ENCODE measurements around the gene AMZ1.
A peak's percentile ranks its signal among the peaks of the same experiment; 100 is the strongest.

The AMZ1 gene

GRCh38 chr7:2687881-2688318 is at the start of gene AMZ1:
TSS of gene AMZ1 (plus strand) at chr7:2688202. CDS start at chr7:2700452, 12,250 bp downstream.
- Histone ChIP-seq H3K4me1 (ENCODE audit: insufficient read depth, low read length) (peaks cover 14% of the 10 kb centered on the region; the same call in 1 of the 2 replicates), H3K9ac (ENCODE audit: low read depth, low read length) (peak within 1 kb of the TSS; percentile 57), H3K36me3 (ENCODE audit: insufficient read depth, low read length) (no peaks in the 10 kb centered on the region), H3K9me3 (ENCODE audit: control insufficient read depth, insufficient read depth, low read length) (no peaks in the 10 kb centered on the region)

- Histone ChIP-seq H3K36me3 (ENCODE audit: insufficient read depth, low read length) (peaks cover 4% of the 10 kb centered on the region; the same call in 1 of the 2 replicates), H3K9ac (ENCODE audit: low read depth, low read length) (no peak overlapping the region), H3K4me1 (ENCODE audit: insufficient read depth, low read length) (no peaks in the 10 kb centered on the region; the same call in 1 of the 2 replicates), H3K9me3 (ENCODE audit: control insufficient read depth, insufficient read depth, low read length) (no peaks in the 10 kb centered on the region)
Measured at GRCh38 chr7:2638224-2638991, 49.6 kb upstream of the AMZ1 start.

- no peak overlapping the region for H3K9ac ChIP-seq (ENCODE audit: low read depth, low read length)
- peaks cover 4% of the 10 kb centered on the region; the same call in 1 of the 2 replicates for H3K36me3 ChIP-seq (ENCODE audit: insufficient read depth, low read length)
- H3K4me1 ChIP-seq (ENCODE audit: insufficient read depth, low read length): peaks cover 3% of the 10 kb centered on the region; the same call in 1 of the 2 replicates
- no peaks in the 10 kb centered on the region for H3K9me3 ChIP-seq (ENCODE audit: control insufficient read depth, insufficient read depth, low read length)
Measured at GRCh38 chr7:2639181-2639681, 48.8 kb upstream of the AMZ1 start.

- peaks cover 2% of the 10 kb centered on the region; the same call in 1 of the 2 replicates for H3K36me3 ChIP-seq (ENCODE audit: insufficient read depth, low read length)
- H3K9me3 ChIP-seq (ENCODE audit: control insufficient read depth, insufficient read depth, low read length): no peaks in the 10 kb centered on the region
- peaks cover 10% of the 10 kb centered on the region; the same call in 1 of the 2 replicates for H3K4me1 ChIP-seq (ENCODE audit: insufficient read depth, low read length)
- H3K9ac ChIP-seq (ENCODE audit: low read depth, low read length): no peak overlapping the region
Measured at GRCh38 chr7:2639695-2640481, 48.1 kb upstream of the AMZ1 start.

- Histone ChIP-seq H3K9ac (ENCODE audit: low read depth, low read length) (no peak overlapping the region), H3K36me3 (ENCODE audit: insufficient read depth, low read length) (no peaks in the 10 kb centered on the region; the same call in 1 of the 2 replicates), H3K9me3 (ENCODE audit: control insufficient read depth, insufficient read depth, low read length) (no peaks in the 10 kb centered on the region), H3K4me1 (ENCODE audit: insufficient read depth, low read length) (peaks cover 15% of the 10 kb centered on the region; the same call in 1 of the 2 replicates)
Measured at GRCh38 chr7:2640482-2640830, 47.5 kb upstream of the AMZ1 start.

GRCh38 chr7:2640846-2641316 is 47.1 kb upstream of the AMZ1 start:
- H3K9ac ChIP-seq (ENCODE audit: low read depth, low read length): 0 out of 2 replicates have a peak overlapping the region, but pooled peaks have one; percentile 12
- H3K36me3 ChIP-seq (ENCODE audit: insufficient read depth, low read length): no peaks in the 10 kb centered on the region; the same call in 1 of the 2 replicates
- H3K4me1 ChIP-seq (ENCODE audit: insufficient read depth, low read length): peaks cover 18% of the 10 kb centered on the region; the same call in 1 of the 2 replicates
- no peaks in the 10 kb centered on the region for H3K9me3 ChIP-seq (ENCODE audit: control insufficient read depth, insufficient read depth, low read length)

- Histone ChIP-seq H3K4me1 (ENCODE audit: insufficient read depth, low read length) (peaks cover 23% of the 10 kb centered on the region; the same call in 1 of the 2 replicates), H3K9ac (ENCODE audit: low read depth, low read length) (0 out of 2 replicates have a peak overlapping the region, but pooled peaks have one; percentile 8), H3K9me3 (ENCODE audit: control insufficient read depth, insufficient read depth, low read length) (no peaks in the 10 kb centered on the region), H3K36me3 (ENCODE audit: insufficient read depth, low read length) (no peaks in the 10 kb centered on the region; the same call in 1 of the 2 replicates)
Measured at GRCh38 chr7:2641406-2642393, 46.3 kb upstream of the AMZ1 start.

GRCh38 chr7:2643386-2644219 is 44.4 kb upstream of the AMZ1 start:
- no peak overlapping the region for H3K9ac ChIP-seq (ENCODE audit: low read depth, low read length)
- peaks cover 23% of the 10 kb centered on the region; the same call in 1 of the 2 replicates for H3K4me1 ChIP-seq (ENCODE audit: insufficient read depth, low read length)
- no peaks in the 10 kb centered on the region for H3K9me3 ChIP-seq (ENCODE audit: control insufficient read depth, insufficient read depth, low read length)
- no peaks in the 10 kb centered on the region; the same call in 1 of the 2 replicates for H3K36me3 ChIP-seq (ENCODE audit: insufficient read depth, low read length)

GRCh38 chr7:2644220-2644561 is 43.8 kb upstream of the AMZ1 start:
- Histone ChIP-seq H3K4me1 (ENCODE audit: insufficient read depth, low read length) (peaks cover 23% of the 10 kb centered on the region; the same call in 1 of the 2 replicates), H3K36me3 (ENCODE audit: insufficient read depth, low read length) (no peaks in the 10 kb centered on the region), H3K9me3 (ENCODE audit: control insufficient read depth, insufficient read depth, low read length) (no peaks in the 10 kb centered on the region), H3K9ac (ENCODE audit: low read depth, low read length) (no peak overlapping the region)

GRCh38 chr7:2644562-2645273 is 43.3 kb upstream of the AMZ1 start:
- Histone ChIP-seq H3K4me1 (ENCODE audit: insufficient read depth, low read length) (peaks cover 23% of the 10 kb centered on the region; the same call in 1 of the 2 replicates), H3K9ac (ENCODE audit: low read depth, low read length) (peak overlapping the region; percentile 2; the same call in 1 of the 2 replicates), H3K9me3 (ENCODE audit: control insufficient read depth, insufficient read depth, low read length) (no peaks in the 10 kb centered on the region), H3K36me3 (ENCODE audit: insufficient read depth, low read length) (0 out of 2 replicates have a peak, but pooled peaks cover under 1% of the 10 kb centered on the region)

GRCh38 chr7:2645274-2645868 is 42.6 kb upstream of the AMZ1 start:
- 0 out of 2 replicates have a peak, but pooled peaks cover 2% of the 10 kb centered on the region for H3K36me3 ChIP-seq (ENCODE audit: insufficient read depth, low read length)
- peak overlapping the region; percentile 2 for H3K9ac ChIP-seq (ENCODE audit: low read depth, low read length)

GRCh38 chr7:2646336-2646679 is 41.7 kb upstream of the AMZ1 start:
- Histone ChIP-seq H3K9me3 (ENCODE audit: control insufficient read depth, insufficient read depth, low read length) (no peaks in the 10 kb centered on the region), H3K36me3 (ENCODE audit: insufficient read depth, low read length) (0 out of 2 replicates have a peak, but pooled peaks cover 2% of the 10 kb centered on the region), H3K9ac (ENCODE audit: low read depth, low read length) (peak overlapping the region; percentile 33), H3K4me1 (ENCODE audit: insufficient read depth, low read length) (peaks cover 23% of the 10 kb centered on the region; the same call in 1 of the 2 replicates)

More at GRCh38 chr7:2645274-2645868, 42.6 kb upstream of the AMZ1 start:
- Histone ChIP-seq H3K4me1 (ENCODE audit: insufficient read depth, low read length) (peaks cover 23% of the 10 kb centered on the region; the same call in 1 of the 2 replicates), H3K9me3 (ENCODE audit: control insufficient read depth, insufficient read depth, low read length) (no peaks in the 10 kb centered on the region)
